Neural progenitor cell (in vitro differentiated cells): ENCODE data around the gene CCNYL1.

Experiments used
- CTCF ChIP-seq: fragments of 200-600 bp; sonication (generic); IDR thresholded peaks from 2 replicates; pipeline ENCODE4 v1.5.1; 2017; ENCODE audit warnings: antibody characterized with exemption, mild to moderate bottlenecking
- EZH2 ChIP-seq: fragments of 200-600 bp; sonication (generic); IDR thresholded peaks from 2 replicates; pipeline ENCODE4 v1.6.1; 2017; ENCODE audit warnings: antibody characterized with exemption, mild to moderate bottlenecking, moderate library complexity
- EZH2phosphoT487 ChIP-seq: fragments of 200-600 bp; sonication (generic); IDR thresholded peaks from 2 replicates; pipeline ENCODE4 v1.6.1; 2017; ENCODE audit warnings: antibody characterized with exemption

GRCh38 chr2:207759890-207760289, 48.5 kb downstream of the CCNYL1 start:
- TF ChIP-seq CTCF (no peak), EZH2 (no peak), EZH2phosphoT487 (no peak)
